Stomach (tissue), 9 donors: ENCODE data around the gene TEAD1. TPM values are rescaled to one million over a fixed set of nuclear protein-coding genes. Genes with fewer than 3 reads are reported as not detected.

ENCODE experiments used
- DNase-seq, 2 donors: peaks; one replicate each; pipeline versions ENCODE4 v3.0.0 to v3.0.0-alpha.2; 2013 to 2019
- H3K27ac ChIP-seq, 5 donors: fragments of 200-600 bp in 4 of 5; sonication (generic) in 4 of 5; one replicate each; pipeline ENCODE4 v1.5.1; 2013 to 2019; ENCODE audit warnings: mild to moderate bottlenecking in 1 of 5, moderate library complexity in 1 of 5
- H3K27me3 ChIP-seq, 3 donors: fragments of 200-600 bp; sonication (generic); one replicate each; pipeline ENCODE4 v1.5.1; 2017 to 2019; ENCODE audit warnings: mixed run types in 1 of 3
- H3K36me3 ChIP-seq, 4 donors: fragments of 200-600 bp; sonication (generic); 1 replicate in 3 of 4; 2 replicates in 1 of 4; pipeline ENCODE4 v1.5.1; 2016 to 2019
- H3K4me1 ChIP-seq, 4 donors: fragments of 200-600 bp; sonication (generic); one replicate each; pipeline ENCODE4 v1.5.1; 2016 to 2019
- H3K4me3 ChIP-seq, 4 donors: fragments of 200-600 bp; sonication (generic) in 3 of 4; one replicate each; pipeline ENCODE4 v1.5.1; 2016 to 2019; ENCODE audit warnings: mild to moderate bottlenecking in 1 of 4
- H3K9me3 ChIP-seq, 4 donors: fragments of 200-600 bp; sonication (generic); one replicate each; pipeline ENCODE4 v1.5.1; 2016 to 2019
- EP300 ChIP-seq: sonication (generic); formaldehyde crosslinking; IDR thresholded peaks from one replicate; pipeline ENCODE4 v1.6.1; 2017; ENCODE audit warnings: antibody characterized with exemption
- POLR2A ChIP-seq, 4 donors: fragments of 450-650 bp; IDR thresholded peaks; one replicate each; pipeline ENCODE4 v1.6.1; 2016; ENCODE audit warnings: antibody characterized with exemption in 4 of 4, control low read depth in 2 of 4, mild to moderate bottlenecking in 1 of 4, moderate library complexity in 1 of 4
- POLR2AphosphoS5 ChIP-seq, 3 donors: sonication (generic); formaldehyde crosslinking; IDR thresholded peaks; one replicate each; pipeline ENCODE4 v1.6.1; 2016; ENCODE audit warnings: antibody characterized with exemption in 3 of 3
- WGBS, 5 donors: extraction: QIAGEN DNeasy Blood & Tissue Kit in 3 of 5; methylation state at CpG; one replicate each; pipeline versions ENCODE4 v1.1.5 to v1.1.7; 2013 to 2018; 5-methylcytosine and 5-hydroxymethylcytosine counted together
- intact Hi-C: fragments of 100-400 bp; cut with DNase I; formaldehyde crosslinking; loops from one replicate; pipeline ENCODE4 v1.15.1; 2023; ENCODE audit warnings: low total_unique reads
- polyA plus RNA-seq, 3 donors: library from polyadenylated mRNA; stranded (reverse); fragments of 200-250 nt; gene quantifications; one replicate each; pipeline ENCODE4 v1.2.3, GENCODE V29; 2013
- total RNA-seq, 5 donors: library from RNA; depleted of rRNA; stranded (reverse); fragments of >200 nt; gene quantifications; one replicate each; pipeline versions ENCODE4 v1.1.0 to v1.2.3, GENCODE V29; 2014 to 2016
- TF ChIP-seq, protein P1 (sequence below), 7 experiments: fragments of 450-650 bp in 4 of 7; fragments of 200-600 bp in 3 of 7; sonication (generic) in 3 of 7; IDR thresholded peaks; one replicate each; pipeline ENCODE4 v1.5.1; 2016 to 2019; ENCODE audit warnings: antibody characterized with exemption in 7 of 7, control low read depth in 2 of 7, mild to moderate bottlenecking in 1 of 7
- donor health status: healthy with polysubstance abuse.
- donor health status: Bipolar disorder and iron deficiency.
- donor health status: healthy.

The TEAD1 gene
- total and polyA plus RNA-seq, 8 donors, result 4.9 to 133 (median 65.2) TPM

- Histone ChIP-seq H3K4me1 (peaks cover 22 to 84% (median 48%) of the 10 kb centered on the region in 4 donors), H3K4me3 (peak overlapping the region in 1 of 4 donors; percentile 18), H3K9me3 (no peaks in the 10 kb centered on the region), H3K36me3 (no peaks in the 10 kb centered on the region), H3K27me3 (no peaks in the 10 kb centered on the region), H3K27ac (peak overlapping the region; percentile 23 to 85 (median 77))
- WGBS, 5 donors, result 23 to 40% (median 32%) methylated on average over 6 of the region's 6 CpGs
- peak in 1 of 2 donors; percentile 47 for DNase-seq
- intact Hi-C loops, result no loop called here
- no peak for TF ChIP-seq POLR2A (IDR thresholded peaks at IDR 0.05)
- no peak for TF ChIP-seq POLR2AphosphoS5 (IDR thresholded peaks at IDR 0.05)
- no peak for TF ChIP-seq EP300
- TF ChIP-seq, protein P1, sequence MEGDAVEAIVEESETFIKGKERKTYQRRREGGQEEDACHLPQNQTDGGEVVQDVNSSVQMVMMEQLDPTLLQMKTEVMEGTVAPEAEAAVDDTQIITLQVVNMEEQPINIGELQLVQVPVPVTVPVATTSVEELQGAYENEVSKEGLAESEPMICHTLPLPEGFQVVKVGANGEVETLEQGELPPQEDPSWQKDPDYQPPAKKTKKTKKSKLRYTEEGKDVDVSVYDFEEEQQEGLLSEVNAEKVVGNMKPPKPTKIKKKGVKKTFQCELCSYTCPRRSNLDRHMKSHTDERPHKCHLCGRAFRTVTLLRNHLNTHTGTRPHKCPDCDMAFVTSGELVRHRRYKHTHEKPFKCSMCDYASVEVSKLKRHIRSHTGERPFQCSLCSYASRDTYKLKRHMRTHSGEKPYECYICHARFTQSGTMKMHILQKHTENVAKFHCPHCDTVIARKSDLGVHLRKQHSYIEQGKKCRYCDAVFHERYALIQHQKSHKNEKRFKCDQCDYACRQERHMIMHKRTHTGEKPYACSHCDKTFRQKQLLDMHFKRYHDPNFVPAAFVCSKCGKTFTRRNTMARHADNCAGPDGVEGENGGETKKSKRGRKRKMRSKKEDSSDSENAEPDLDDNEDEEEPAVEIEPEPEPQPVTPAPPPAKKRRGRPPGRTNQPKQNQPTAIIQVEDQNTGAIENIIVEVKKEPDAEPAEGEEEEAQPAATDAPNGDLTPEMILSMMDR (IDR thresholded peaks at IDR 0.05), result no peak
Observed at GRCh38 chr11:12829131-12829530, 154.9 kb downstream of the TEAD1 start.

GRCh38 chr11:12829540-12830314 is 155.5 kb downstream of the TEAD1 start:
- intact Hi-C loops, result no loop called here
- Histone ChIP-seq H3K4me1 (peaks cover 22 to 78% (median 43%) of the 10 kb centered on the region in 4 donors), H3K27ac (peak overlapping the region in 3 of 5 donors; percentile 77 to 85 (median 83))

GRCh38 chr11:12831471-12832202 is 157.4 kb downstream of the TEAD1 start:
- TF ChIP-seq, protein P1 (IDR thresholded peaks at IDR 0.05), result no peak
- no peak for TF ChIP-seq POLR2A (IDR thresholded peaks at IDR 0.05)
- no peak for TF ChIP-seq POLR2AphosphoS5 (IDR thresholded peaks at IDR 0.05)
- TF ChIP-seq EP300, result no peak
- no peak overlapping the region for H3K4me3 ChIP-seq
- WGBS, 5 donors, result 59 to 74% (median 64%) methylated on average over 5 of the region's 5 CpGs
- DNase-seq, result no peak
- no peaks in the 10 kb centered on the region for H3K36me3 ChIP-seq
- no peaks in the 10 kb centered on the region for H3K27me3 ChIP-seq
- peaks cover 22 to 72% (median 44%) of the 10 kb centered on the region in 4 donors for H3K4me1 ChIP-seq
- intact Hi-C loops, result no loop called here
- H3K27ac ChIP-seq, result peak overlapping the region in 1 of 5 donors; percentile 29
- no peaks in the 10 kb centered on the region for H3K9me3 ChIP-seq

More at GRCh38 chr11:12829540-12830314, 155.5 kb downstream of the TEAD1 start:
- 83 to 96% (median 91%) methylated on average over 2 of the region's 2 CpGs for WGBS, 5 donors
- TF ChIP-seq EP300 (no peak), POLR2AphosphoS5 (IDR thresholded peaks at IDR 0.05) (no peak), POLR2A (IDR thresholded peaks at IDR 0.05) (no peak)
- TF ChIP-seq, protein P1 (IDR thresholded peaks at IDR 0.05), result no peak
- Histone ChIP-seq H3K4me3 (no peak overlapping the region), H3K27me3 (no peaks in the 10 kb centered on the region), H3K36me3 (no peaks in the 10 kb centered on the region), H3K9me3 (no peaks in the 10 kb centered on the region)
- no peak for DNase-seq

DNA sequence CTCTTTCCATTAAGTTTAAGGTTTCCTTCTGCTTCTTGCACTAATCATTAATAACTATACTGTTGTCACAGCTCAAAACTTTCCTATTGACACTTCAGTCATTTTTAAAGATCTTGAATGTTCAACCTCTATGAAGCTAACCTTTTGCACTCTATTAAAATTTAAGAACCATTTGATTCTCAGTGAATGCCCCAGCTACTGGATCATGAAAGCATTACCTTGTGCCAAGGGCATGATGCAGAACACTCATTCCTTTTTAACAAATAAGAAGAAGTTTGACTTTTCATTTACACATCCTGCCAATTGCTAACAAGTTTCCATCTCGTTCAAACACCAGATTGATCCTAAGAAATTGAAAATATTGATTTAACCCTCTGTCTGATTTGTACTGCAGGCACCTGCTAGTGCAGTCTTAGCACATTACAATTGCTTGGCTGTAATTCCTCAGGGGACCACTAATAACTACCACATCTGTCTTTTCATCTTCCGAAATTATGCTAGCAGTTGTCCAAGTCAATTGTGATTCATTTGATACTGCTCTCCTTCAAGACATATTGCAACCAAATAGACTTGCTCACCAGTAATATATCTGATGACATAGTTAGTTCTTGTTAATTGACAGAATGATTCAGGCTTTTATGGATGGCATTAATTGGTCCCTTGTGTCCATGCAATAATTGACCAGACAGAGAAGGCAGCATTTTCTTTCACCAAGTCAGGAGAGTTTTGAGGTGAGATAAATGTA is 158.4 kb downstream of the TEAD1 start:
- Histone ChIP-seq H3K9me3 (no peaks in the 10 kb centered on the region), H3K27me3 (no peaks in the 10 kb centered on the region), H3K4me1 (peaks cover 15 to 62% (median 37%) of the 10 kb centered on the region in 4 donors), H3K36me3 (no peaks in the 10 kb centered on the region), H3K4me3 (no peak overlapping the region), H3K27ac (peak overlapping the region in 1 of 5 donors; percentile 29)
- intact Hi-C loops, result no loop called here
- 47 to 57% (median 50%) methylated on average over 2 of the region's 2 CpGs for WGBS, 5 donors
- DNase-seq, result no peak
- TF ChIP-seq POLR2AphosphoS5 (IDR thresholded peaks at IDR 0.05) (no peak), EP300 (no peak), POLR2A (IDR thresholded peaks at IDR 0.05) (no peak)
- TF ChIP-seq, protein P1 (IDR thresholded peaks at IDR 0.05), result no peak
